CD4-positive, alpha-beta T cell treated with Interleukin-15 for 1 hour (primary cell): ENCODE data around the gene NAV1.
"Not testable (repeated sequence)": the region's sequence is repeated elsewhere in the genome, so short reads cannot be mapped to it uniquely, and the experiment has no call there.

ENCODE experiments used
- DNase-seq: peaks from one replicate; pipeline ENCODE4 v3.0.0-alpha.2; 2020

Gene NAV1

GRCh38 chr1:201503397-201504176, 35.3 kb upstream of the NAV1 start:
- no peak for DNase-seq

- no peak for DNase-seq
These were observed 34.7 kb upstream of the NAV1 start for GRCh38 chr1:201504179-201504631.

- no peak for DNase-seq
These were observed 34.0 kb upstream of the NAV1 start for GRCh38 chr1:201504799-201505502.

- no peak for DNase-seq
These were observed 33.4 kb upstream of the NAV1 start for GRCh38 chr1:201505503-201505890.

GRCh38 chr1:201506092-201506491, 32.8 kb upstream of the NAV1 start:
- no peak for DNase-seq

GRCh38 chr1:201506557-201507359, 32.2 kb upstream of the NAV1 start, which contains the start of gene CSRP1:
Gene CSRP1 (minus strand): TSS chr1:201507123. CDS start chr1:201496303, 10,820 bp downstream.
- peak; percentile 82 for DNase-seq

GRCh38 chr1:201507360-201507675, 31.6 kb upstream of the NAV1 start:
- no peak for DNase-seq

- no peak for DNase-seq
These were observed 30.1 kb upstream of the NAV1 start for GRCh38 chr1:201508809-201509208.

- DNase-seq: no peak
These were observed 29.1 kb upstream of the NAV1 start for GRCh38 chr1:201509601-201510374.

- no peak for DNase-seq
These were observed 28.2 kb upstream of the NAV1 start for GRCh38 chr1:201510734-201511133.

- no peak for DNase-seq
These were observed 27.5 kb upstream of the NAV1 start for GRCh38 chr1:201511396-201511940.

- DNase-seq: no peak
These were observed 26.9 kb upstream of the NAV1 start for GRCh38 chr1:201511941-201512539.

GRCh38 chr1:201513498-201514243, 25.3 kb upstream of the NAV1 start:
- DNase-seq: no peak

GRCh38 chr1:201514466-201514865, 24.5 kb upstream of the NAV1 start:
- DNase-seq: no peak

GRCh38 chr1:201515062-201515750, 23.7 kb upstream of the NAV1 start:
- no peak for DNase-seq

GRCh38 chr1:201515895-201516294, 23.0 kb upstream of the NAV1 start:
- DNase-seq: no peak

GRCh38 chr1:201516511-201517127, 22.3 kb upstream of the NAV1 start:
- no peak for DNase-seq

- DNase-seq: no peak
These were observed 21.3 kb upstream of the NAV1 start for GRCh38 chr1:201517631-201518030.

GRCh38 chr1:201518071-201518470, 20.9 kb upstream of the NAV1 start:
- no peak for DNase-seq

- not testable (repeated sequence) for DNase-seq
These were observed 18.8 kb upstream of the NAV1 start for GRCh38 chr1:201520046-201520575.
